HG02571 (cell line): ENCODE results near the gene KRT2.

Experiments used
- ATAC-seq: cut with Tn5 transposase; IDR thresholded peaks from one replicate; pipeline ENCODE4 v1.9.1; 2021; ENCODE audit warnings: mild to moderate bottlenecking, moderate library complexity; ENCODE audit not compliant: unreplicated experiment

The KRT2 gene

DNA sequence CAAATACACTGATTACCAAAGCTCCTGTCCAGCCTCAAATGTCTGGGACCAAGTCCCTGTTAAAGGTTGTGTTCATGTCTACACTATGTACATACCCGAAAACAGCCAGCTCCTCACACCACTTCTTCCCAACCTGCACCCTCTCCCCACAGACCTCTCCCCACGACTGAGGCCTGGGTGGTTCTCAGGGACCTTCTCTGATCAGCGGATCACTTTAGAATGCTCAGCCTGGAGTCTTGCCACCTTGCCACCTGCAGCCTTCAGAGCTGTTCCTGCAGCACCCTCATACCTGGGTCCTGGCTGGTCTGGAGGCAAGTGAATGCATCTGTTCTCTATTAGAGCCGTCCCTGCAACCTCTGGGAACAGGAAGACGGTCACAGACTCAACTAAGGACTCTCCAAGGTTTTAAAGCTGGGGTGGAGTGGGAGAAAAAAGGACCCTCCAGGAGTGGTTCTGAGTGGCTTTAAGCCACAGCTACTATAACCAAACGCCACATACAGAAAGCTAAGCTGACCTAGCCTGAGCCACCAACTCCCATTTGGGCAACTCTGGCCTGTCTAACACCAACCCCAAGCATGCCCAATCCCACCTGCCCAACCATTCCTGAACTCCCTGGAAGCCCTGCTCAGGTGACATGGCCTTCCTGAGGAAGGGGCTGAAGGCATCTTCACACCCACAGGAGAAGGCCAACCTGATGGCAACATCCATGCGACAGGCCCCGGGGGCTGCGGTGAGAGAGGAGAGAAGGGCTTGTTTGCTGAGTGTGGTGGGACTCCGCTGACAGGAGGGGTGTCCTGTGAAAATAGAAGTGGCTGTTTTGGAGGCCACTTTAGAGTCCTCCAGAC is 8.6 kb downstream of the KRT2 start:
- ATAC-seq = no peak

DNA sequence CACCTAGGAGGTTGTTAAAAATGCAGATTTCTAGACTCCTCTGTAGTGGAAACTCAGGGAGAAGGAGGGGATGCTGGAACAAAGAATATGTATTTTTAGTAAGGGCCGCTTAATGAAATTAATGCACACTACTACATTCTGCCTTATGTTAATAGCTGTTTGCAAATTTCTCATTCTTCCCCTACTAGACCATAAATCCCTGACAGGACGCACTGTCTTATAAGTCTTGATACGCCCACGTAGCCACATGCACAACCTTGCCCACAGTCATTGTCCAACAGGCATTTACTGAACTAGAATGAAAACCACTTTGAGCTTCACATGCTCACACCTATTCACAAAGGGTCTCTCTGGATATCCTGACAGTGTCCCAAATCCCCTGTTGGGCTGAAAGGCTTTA is 10.5 kb downstream of the KRT2 start:
- ATAC-seq = no peak

GRCh38 chr12:52637299-52637698 is 14.7 kb downstream of the KRT2 start:
- no peak for ATAC-seq

- no peak for ATAC-seq
These were observed 15.3 kb downstream of the KRT2 start for GRCh38 chr12:52636592-52637258.

DNA sequence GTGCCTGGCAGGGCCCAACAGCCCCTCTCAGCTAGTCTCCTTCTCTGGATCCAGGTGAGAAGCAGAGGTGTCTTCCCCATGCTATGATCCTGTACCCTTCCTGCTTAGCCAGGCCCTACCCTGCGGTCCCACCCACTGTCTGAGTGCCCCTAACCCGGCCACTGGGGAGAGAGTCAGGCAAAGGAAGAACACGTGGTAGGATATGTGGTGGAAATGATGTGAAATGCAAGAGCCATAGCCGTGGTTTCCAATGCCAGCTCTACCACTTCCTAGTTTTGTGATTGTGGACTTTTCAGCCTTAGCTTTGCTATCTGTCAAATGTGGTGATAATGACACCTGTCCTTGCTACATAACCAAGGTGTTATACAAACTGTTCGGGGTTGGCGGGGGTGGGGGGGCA is 15.8 kb downstream of the KRT2 start:
- no peak for ATAC-seq

DNA sequence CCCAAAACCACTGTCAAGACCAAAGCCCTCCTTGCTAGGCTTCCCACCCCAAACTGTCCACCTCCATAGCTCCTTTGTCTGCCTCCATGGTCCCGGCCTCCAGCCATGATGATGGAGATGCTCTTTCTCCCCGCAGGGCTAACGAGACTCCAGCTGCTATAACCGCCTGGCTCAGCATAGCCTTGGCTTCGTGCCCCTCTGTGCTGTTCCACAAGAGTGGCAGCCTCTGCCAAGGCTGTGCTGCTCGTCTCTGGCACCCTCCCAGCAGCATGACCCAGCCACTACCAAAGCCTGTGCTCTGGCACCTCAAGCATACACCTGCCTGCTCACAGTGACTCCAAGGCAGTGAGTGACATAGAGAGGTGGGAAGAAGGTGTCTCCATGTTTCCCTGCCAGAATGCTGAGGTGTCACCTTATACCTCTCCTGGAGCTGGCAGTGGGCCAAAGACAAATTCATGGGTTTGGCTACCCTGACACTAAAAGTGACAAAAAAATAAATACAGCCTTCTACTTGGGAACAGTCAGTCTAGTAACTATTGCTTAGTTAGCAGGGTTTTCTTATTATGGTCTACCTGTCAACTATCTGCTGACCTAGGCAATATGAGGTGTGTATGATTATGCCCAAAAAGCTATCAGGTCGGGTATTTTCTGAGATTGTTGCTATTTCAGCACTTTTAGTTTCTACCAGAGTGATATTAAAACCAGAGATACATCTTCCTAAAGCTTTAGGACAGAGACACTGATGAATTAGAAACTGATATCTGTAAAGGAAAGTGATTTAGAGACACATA is 17.6 kb downstream of the KRT2 start:
- no peak for ATAC-seq

- no peak for ATAC-seq
These were observed 18.6 kb downstream of the KRT2 start for GRCh38 chr12:52633383-52633782.

GRCh38 chr12:52632656-52633055 is 19.4 kb downstream of the KRT2 start:
- no peak for ATAC-seq

- ATAC-seq = no peak
These were observed 20.1 kb downstream of the KRT2 start for GRCh38 chr12:52631676-52632459.

DNA sequence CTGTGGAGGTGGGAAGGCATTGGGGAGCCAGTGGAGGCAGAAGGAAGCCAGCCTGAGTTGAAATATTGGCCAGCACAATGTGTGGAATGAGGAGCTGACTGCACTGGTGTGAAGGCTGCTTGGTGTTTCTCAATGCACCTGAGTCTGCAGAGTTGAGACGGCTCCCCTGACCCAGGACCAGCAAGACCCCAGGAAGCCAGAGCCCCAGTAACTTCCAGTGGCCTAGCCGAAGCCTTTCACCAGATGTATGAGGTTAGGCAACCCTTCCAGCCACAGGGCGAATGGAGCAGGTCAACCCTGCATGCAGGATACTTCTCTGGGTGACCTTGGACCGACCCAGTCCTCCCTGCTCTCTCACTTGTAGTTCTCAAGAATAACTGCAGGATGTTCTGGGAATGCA is 20.7 kb downstream of the KRT2 start:
- ATAC-seq = no peak

DNA sequence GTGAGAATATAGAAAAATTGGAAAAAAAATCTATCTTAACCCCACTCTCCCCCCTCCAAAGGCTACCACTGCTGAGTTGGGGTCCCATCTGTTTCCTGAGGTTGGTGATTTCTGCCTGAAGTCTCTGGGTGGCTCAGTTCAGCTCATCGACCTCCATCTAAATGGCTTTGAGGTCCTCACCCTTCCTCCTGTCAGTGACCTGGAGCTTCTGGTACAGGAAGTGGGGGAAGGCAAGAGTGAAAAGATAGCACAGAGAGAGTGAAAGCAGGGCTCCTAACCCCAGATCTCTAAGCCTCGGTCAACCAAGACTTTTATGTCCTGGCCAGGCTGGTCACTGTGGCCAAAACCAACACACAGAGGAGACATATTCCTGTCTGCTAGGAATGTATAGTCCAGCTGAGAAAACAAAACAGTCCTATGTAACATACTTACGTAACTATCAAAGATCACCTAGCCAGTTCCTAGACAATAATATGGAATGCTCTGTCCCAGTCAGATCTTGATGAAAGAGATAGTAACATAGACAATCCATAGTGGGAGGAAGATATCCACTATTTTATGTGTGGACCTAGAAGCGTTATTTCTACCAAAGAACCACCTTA is 21.3 kb downstream of the KRT2 start:
- no peak for ATAC-seq

DNA sequence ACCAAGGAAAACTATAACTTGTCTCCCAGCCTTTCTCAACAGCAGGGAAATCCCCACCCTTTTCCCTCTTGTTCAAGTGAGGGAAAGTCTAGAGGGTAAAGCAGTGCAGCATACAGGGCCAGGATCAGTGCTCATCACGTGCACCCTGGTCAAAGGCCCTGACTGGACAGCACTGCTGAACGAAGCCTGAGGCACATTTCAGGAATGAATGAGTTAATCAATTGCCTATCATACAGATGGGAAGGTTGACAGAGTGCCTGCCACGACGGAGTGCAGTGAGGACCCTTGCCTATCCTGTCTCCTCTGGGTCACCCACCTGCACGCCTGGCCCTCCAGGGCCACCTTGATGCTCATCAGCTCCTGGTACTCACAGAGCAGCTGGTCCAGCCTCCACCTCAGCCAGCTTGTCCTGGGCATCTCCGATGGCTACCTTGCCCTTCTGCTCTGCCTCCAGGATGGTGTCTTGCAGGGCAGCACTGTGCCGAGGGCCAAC is 22.0 kb downstream of the KRT2 start:
- no peak for ATAC-seq

DNA sequence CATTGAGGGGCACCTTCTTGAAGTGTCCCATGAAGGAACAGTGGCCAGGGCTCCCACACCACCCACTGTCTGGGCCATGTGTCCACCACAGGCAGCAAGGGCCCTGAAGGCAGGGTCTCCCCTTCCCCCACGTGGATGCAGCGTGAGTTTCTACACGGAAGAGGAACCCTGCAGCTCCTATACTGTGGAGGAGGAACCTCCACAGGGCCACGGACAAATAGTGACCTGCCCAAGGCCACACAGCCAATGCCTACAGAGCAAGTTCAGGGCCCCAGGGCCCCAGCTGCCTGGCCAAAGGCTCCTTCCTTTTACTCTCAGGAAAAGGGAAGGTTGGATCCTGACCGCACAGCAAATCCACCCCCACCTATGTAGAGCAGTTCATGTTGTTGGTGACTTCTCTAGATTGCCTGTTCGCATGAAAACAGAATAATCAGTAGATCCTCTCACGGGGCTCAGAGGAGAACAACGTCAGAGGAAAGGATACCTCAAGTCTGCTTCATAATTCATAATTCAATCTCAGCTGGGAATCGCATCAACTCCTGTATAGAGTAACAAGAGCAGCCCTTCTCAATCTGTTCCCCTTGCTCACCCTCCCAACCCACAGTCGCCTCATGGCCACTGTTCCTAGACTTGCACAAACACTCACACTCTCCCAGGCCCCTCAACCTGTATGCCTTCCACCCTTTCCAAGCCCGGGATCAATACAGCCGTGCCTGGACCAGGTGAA is 22.6 kb downstream of the KRT2 start:
- ATAC-seq = no peak

DNA sequence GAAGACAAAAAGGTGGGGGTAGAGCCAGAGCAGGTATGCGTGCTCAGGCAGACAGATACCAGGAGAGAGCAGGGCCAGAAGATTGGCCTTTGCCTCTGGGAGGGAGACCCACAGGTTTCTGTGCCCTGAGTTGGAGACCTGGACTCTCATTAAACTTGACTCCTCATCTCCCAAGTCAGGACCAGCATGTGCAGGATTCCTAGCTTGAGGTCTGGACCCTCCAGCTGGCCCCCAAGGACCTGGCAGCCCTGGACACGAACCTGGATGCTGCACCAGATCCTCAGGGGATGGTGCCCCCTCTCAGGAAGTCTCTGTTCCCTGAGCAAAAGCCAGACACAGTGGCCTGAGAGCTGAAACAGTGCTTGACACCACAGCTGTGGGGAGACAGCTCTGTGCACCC is 23.2 kb downstream of the KRT2 start:
- no peak for ATAC-seq

GRCh38 chr12:52628111-52628507 is 23.9 kb downstream of the KRT2 start:
- no peak for ATAC-seq

- no peak for ATAC-seq
These were observed 24.5 kb downstream of the KRT2 start for GRCh38 chr12:52627395-52628110.

DNA sequence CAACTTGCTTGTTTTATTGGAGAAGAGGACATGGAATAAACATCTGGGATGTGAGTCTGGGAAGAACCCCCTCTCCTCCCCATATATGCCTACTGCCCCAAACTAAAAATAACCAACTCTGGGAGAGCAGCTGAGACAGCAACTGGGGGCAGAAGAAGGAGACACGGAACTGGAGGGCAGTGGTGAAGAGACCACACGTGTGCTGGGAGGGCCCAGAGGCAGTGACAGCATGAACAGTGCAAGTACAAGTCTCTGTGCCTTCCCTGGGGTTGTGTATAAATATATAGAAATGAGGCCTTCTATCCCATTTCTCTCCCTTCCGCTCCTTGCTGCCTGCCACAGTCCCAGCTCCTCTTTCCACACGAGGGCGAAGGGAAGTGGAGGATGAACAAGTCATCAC is 29.7 kb downstream of the KRT2 start:
- no peak for ATAC-seq

DNA sequence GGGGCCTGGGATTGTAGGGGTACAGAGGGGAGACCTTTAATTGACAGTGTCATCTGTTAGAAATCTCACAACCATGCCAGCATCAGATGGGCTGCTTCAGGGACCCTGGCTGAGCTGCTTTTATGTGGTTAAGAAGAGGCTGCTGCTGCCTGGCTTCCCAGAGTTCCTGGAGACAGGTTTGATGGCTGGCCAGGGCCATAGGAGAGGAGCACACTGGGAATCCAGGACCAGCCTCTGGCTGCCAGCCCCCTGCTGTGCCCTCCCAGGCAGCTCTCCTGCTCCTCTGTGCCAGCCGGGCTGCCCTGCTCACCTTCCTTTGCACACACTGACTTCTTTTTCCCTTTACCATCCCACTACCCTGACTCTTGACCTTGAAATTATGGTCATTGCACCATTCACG is 33.1 kb downstream of the KRT2 start:
- ATAC-seq = no peak

- no peak for ATAC-seq
These were observed 33.8 kb downstream of the KRT2 start, which contains the start of gene KRT73 for GRCh38 chr12:52618216-52618615. KRT73 (minus strand) TSS chr12:52618559; CDS start chr12:52618524, 35 bp downstream.
